GM23338 (cell line): ENCODE data around the gene BOK.

ENCODE experiments used
- EZH2 ChIP-seq: fragments of 200-600 bp; sonication (generic); IDR thresholded peaks from one replicate; pipeline ENCODE4 v1.8.0; 2017; ENCODE audit warnings: antibody characterized with exemption, mild to moderate bottlenecking, low read depth; ENCODE audit not compliant: unreplicated experiment
- POLR2AphosphoS5 ChIP-seq: IDR thresholded peaks from 2 replicates; pipeline ENCODE4 v1.6.1; 2016; ENCODE audit warnings: antibody characterized with exemption, low read depth
- TF ChIP-seq, protein P1 (sequence below), 2 experiments: fragments of 200-600 bp in 1 of 2; sonication (generic) in 1 of 2; conservative IDR thresholded peaks; 2 replicates each; pipeline versions ENCODE4 v1.5.1 to v1.6.1; 2016 to 2017; ENCODE audit warnings: antibody characterized with exemption in 2 of 2, low read depth in 2 of 2, mild to moderate bottlenecking in 2 of 2, moderate library complexity in 1 of 2
- TF ChIP-seq, protein P2 (sequence below): IDR thresholded peaks from one replicate; pipeline ENCODE4 v1.6.1; 2018; ENCODE audit warnings: antibody characterized with exemption; ENCODE audit not compliant: unreplicated experiment

DNA sequence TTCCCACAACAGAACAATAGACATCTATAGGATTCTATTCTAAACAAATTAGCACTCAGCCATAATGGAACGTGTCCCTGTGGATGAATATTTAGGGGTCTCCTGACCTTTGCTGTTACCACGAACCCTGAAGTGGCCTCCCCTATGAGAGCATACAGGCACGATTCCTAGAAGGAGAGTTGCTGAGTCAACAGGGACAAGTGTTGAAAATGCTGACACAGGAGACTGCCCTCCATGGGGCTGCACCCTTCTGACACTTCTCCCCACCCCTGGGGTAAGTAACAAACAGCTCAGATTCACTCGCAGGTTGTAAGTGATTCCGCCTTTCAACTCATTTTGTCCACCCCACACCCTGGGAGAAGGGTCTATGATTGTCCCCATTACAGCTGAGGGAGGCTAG lies 36.1 kb upstream of the BOK start:
- no peak for TF ChIP-seq POLR2AphosphoS5
- TF ChIP-seq, protein P1, sequence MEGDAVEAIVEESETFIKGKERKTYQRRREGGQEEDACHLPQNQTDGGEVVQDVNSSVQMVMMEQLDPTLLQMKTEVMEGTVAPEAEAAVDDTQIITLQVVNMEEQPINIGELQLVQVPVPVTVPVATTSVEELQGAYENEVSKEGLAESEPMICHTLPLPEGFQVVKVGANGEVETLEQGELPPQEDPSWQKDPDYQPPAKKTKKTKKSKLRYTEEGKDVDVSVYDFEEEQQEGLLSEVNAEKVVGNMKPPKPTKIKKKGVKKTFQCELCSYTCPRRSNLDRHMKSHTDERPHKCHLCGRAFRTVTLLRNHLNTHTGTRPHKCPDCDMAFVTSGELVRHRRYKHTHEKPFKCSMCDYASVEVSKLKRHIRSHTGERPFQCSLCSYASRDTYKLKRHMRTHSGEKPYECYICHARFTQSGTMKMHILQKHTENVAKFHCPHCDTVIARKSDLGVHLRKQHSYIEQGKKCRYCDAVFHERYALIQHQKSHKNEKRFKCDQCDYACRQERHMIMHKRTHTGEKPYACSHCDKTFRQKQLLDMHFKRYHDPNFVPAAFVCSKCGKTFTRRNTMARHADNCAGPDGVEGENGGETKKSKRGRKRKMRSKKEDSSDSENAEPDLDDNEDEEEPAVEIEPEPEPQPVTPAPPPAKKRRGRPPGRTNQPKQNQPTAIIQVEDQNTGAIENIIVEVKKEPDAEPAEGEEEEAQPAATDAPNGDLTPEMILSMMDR (conservative IDR thresholded peaks at IDR 0.05; ENCODE audit: low read depth in 2 of 2) = no peak
- TF ChIP-seq, protein P2, sequence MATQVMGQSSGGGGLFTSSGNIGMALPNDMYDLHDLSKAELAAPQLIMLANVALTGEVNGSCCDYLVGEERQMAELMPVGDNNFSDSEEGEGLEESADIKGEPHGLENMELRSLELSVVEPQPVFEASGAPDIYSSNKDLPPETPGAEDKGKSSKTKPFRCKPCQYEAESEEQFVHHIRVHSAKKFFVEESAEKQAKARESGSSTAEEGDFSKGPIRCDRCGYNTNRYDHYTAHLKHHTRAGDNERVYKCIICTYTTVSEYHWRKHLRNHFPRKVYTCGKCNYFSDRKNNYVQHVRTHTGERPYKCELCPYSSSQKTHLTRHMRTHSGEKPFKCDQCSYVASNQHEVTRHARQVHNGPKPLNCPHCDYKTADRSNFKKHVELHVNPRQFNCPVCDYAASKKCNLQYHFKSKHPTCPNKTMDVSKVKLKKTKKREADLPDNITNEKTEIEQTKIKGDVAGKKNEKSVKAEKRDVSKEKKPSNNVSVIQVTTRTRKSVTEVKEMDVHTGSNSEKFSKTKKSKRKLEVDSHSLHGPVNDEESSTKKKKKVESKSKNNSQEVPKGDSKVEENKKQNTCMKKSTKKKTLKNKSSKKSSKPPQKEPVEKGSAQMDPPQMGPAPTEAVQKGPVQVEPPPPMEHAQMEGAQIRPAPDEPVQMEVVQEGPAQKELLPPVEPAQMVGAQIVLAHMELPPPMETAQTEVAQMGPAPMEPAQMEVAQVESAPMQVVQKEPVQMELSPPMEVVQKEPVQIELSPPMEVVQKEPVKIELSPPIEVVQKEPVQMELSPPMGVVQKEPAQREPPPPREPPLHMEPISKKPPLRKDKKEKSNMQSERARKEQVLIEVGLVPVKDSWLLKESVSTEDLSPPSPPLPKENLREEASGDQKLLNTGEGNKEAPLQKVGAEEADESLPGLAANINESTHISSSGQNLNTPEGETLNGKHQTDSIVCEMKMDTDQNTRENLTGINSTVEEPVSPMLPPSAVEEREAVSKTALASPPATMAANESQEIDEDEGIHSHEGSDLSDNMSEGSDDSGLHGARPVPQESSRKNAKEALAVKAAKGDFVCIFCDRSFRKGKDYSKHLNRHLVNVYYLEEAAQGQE = no peak
- no peak for TF ChIP-seq EZH2
